ENCODE results near the gene HNRNPD. TPM values are rescaled to one million over a fixed set of nuclear protein-coding genes. Genes with fewer than 3 reads are reported as not detected.

The HNRNPD gene
- total and polyA plus RNA-seq, 2 of the 13 experiments (the other 11 are each of a cell fraction or from before 2014, with no cell fraction given) = 64.0 to 69.7 TPM

DNA sequence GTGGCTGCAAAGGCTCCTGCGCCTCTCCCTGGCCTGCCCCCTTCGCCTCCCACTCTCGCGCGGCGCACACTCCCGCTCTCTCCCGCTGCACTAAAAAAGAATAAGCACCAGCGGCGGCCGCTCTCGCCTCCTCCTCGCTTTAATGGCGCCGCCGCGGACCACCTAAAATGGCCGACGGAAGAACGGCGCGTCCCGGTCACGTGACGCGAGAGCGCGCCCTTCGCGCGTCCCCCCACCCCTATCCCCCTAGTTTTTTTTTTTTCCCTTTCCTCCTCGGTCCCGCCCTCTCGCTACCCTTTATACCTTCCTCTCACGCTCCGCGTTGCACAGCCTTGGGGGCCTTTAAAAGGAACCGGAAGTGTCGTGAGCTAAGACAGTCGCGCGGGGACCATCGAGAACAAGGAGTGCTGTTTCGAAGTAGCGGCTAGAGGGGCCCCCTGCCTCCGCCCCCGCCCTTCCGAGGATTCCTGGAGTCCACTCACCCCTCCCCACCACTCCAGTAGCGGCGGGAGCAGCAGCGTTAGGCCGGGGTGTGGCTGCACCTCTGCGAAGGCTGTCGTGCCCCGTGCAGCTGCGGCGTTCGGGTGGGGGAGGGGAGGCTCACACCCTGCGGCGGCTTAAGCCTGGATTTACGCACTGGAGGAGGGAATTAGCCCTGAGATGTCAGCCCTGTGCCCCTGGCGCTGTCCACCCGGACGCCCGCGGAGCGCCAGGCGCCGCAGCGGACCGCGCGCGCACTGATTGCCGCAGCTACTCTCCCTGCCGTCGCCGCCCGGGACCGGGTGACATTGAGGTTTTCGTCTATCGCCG is at the start of gene HNRNPD (continued):
- TF ChIP-seq ZKSCAN1 (IDR thresholded peaks at IDR 0.05; ENCODE audit: low read length) (no peak), SETDB1 (CRISPR knock-in tag; IDR thresholded peaks at IDR 0.05; ENCODE audit: borderline replicate concordance) (no peak), ZNF224 (CRISPR knock-in tag; IDR thresholded peaks at IDR 0.05) (no peak), ZNF3 (CRISPR knock-in tag; IDR thresholded peaks at IDR 0.05) (no peak; the same call in 1 of the 2 replicates), SOX13 (IDR thresholded peaks at IDR 0.05) (peak; percentile 39), SOX13 (CRISPR knock-in tag; conservative IDR thresholded peaks at IDR 0.05 in 1 of 2, IDR thresholded peaks at IDR 0.05 in 1 of 2) (peak in 1 of 2 experiments; percentile 73; a peak in 2 of 4 replicates), SMAD1 (CRISPR knock-in tag; IDR thresholded peaks at IDR 0.05; ENCODE audit: borderline replicate concordance, low read depth) (0 out of 2 replicates have a peak, but pooled peaks have one; percentile 32), ZNF160 (CRISPR knock-in tag; IDR thresholded peaks at IDR 0.05) (peak; percentile 87), KLF12 (CRISPR knock-in tag; IDR thresholded peaks at IDR 0.05; ENCODE audit: borderline replicate concordance) (peak; percentile 92), CENPT (CRISPR knock-in tag; IDR thresholded peaks at IDR 0.05; ENCODE audit: low read depth) (no peak), MED8 (CRISPR knock-in tag; IDR thresholded peaks at IDR 0.05; ENCODE audit: insufficient replicate concordance) (peak; percentile 64), MAF1 (CRISPR knock-in tag; IDR thresholded peaks at IDR 0.05; ENCODE audit: borderline replicate concordance) (peak; percentile 87), ELF1 (CRISPR knock-in tag; IDR thresholded peaks at IDR 0.05) (peak; percentile 83), PHF20 (CRISPR knock-in tag; IDR thresholded peaks at IDR 0.05) (peak; percentile 81)
- TF ChIP-seq, protein P1, sequence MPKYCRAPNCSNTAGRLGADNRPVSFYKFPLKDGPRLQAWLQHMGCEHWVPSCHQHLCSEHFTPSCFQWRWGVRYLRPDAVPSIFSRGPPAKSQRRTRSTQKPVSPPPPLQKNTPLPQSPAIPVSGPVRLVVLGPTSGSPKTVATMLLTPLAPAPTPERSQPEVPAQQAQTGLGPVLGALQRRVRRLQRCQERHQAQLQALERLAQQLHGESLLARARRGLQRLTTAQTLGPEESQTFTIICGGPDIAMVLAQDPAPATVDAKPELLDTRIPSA (CRISPR knock-in tag; IDR thresholded peaks at IDR 0.05; ENCODE audit: borderline replicate concordance) = peak; percentile 88; the same call in 1 of the 2 replicates
- TF ChIP-seq, protein P2, sequence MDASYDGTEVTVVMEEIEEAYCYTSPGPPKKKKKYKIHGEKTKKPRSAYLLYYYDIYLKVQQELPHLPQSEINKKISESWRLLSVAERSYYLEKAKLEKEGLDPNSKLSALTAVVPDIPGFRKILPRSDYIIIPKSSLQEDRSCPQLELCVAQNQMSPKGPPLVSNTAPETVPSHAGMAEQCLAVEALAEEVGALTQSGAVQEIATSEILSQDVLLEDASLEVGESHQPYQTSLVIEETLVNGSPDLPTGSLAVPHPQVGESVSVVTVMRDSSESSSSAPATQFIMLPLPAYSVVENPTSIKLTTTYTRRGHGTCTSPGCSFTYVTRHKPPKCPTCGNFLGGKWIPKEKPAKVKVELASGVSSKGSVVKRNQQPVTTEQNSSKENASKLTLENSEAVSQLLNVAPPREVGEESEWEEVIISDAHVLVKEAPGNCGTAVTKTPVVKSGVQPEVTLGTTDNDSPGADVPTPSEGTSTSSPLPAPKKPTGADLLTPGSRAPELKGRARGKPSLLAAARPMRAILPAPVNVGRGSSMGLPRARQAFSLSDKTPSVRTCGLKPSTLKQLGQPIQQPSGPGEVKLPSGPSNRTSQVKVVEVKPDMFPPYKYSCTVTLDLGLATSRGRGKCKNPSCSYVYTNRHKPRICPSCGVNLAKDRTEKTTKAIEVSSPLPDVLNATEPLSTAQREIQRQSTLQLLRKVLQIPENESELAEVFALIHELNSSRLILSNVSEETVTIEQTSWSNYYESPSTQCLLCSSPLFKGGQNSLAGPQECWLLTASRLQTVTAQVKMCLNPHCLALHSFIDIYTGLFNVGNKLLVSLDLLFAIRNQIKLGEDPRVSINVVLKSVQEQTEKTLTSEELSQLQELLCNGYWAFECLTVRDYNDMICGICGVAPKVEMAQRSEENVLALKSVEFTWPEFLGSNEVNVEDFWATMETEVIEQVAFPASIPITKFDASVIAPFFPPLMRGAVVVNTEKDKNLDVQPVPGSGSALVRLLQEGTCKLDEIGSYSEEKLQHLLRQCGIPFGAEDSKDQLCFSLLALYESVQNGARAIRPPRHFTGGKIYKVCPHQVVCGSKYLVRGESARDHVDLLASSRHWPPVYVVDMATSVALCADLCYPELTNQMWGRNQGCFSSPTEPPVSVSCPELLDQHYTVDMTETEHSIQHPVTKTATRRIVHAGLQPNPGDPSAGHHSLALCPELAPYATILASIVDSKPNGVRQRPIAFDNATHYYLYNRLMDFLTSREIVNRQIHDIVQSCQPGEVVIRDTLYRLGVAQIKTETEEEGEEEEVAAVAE (CRISPR knock-in tag; IDR thresholded peaks at IDR 0.05; ENCODE audit: borderline replicate concordance) = peak; percentile 50; the same call in 1 of the 2 replicates
- TF ChIP-seq, protein P3, sequence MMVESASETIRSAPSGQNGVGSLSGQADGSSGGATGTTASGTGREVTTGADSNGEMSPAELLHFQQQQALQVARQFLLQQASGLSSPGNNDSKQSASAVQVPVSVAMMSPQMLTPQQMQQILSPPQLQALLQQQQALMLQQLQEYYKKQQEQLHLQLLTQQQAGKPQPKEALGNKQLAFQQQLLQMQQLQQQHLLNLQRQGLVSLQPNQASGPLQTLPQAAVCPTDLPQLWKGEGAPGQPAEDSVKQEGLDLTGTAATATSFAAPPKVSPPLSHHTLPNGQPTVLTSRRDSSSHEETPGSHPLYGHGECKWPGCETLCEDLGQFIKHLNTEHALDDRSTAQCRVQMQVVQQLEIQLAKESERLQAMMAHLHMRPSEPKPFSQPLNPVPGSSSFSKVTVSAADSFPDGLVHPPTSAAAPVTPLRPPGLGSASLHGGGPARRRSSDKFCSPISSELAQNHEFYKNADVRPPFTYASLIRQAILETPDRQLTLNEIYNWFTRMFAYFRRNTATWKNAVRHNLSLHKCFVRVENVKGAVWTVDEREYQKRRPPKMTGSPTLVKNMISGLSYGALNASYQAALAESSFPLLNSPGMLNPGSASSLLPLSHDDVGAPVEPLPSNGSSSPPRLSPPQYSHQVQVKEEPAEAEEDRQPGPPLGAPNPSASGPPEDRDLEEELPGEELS (CRISPR knock-in tag; IDR thresholded peaks at IDR 0.05) = peak; percentile 65; the same call in 1 of the 2 replicates
- TF ChIP-seq, protein P4, sequence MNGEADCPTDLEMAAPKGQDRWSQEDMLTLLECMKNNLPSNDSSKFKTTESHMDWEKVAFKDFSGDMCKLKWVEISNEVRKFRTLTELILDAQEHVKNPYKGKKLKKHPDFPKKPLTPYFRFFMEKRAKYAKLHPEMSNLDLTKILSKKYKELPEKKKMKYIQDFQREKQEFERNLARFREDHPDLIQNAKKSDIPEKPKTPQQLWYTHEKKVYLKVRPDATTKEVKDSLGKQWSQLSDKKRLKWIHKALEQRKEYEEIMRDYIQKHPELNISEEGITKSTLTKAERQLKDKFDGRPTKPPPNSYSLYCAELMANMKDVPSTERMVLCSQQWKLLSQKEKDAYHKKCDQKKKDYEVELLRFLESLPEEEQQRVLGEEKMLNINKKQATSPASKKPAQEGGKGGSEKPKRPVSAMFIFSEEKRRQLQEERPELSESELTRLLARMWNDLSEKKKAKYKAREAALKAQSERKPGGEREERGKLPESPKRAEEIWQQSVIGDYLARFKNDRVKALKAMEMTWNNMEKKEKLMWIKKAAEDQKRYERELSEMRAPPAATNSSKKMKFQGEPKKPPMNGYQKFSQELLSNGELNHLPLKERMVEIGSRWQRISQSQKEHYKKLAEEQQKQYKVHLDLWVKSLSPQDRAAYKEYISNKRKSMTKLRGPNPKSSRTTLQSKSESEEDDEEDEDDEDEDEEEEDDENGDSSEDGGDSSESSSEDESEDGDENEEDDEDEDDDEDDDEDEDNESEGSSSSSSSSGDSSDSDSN (CRISPR knock-in tag; IDR thresholded peaks at IDR 0.05) = peak; percentile 97
- TF ChIP-seq, protein P5, sequence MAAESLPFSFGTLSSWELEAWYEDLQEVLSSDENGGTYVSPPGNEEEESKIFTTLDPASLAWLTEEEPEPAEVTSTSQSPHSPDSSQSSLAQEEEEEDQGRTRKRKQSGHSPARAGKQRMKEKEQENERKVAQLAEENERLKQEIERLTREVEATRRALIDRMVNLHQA (CRISPR knock-in tag; IDR thresholded peaks at IDR 0.05) = no peak

Data from HepG2 (cell line).